Omental fat pad (tissue), 4 donors: Measurements from ENCODE around the gene MRS2. TPM values are rescaled to one million over a fixed set of nuclear protein-coding genes. Genes with fewer than 3 reads are reported as not detected.

Source experiments
- ATAC-seq: fragments of 150-250 bp; one replicate; pipeline ENCODE4 v1.9.1; 2016; ENCODE audit warnings: mild to moderate bottlenecking, moderate library complexity; ENCODE audit not compliant: low FRiP score
- DNase-seq: peaks from one replicate; pipeline ENCODE4 v3.0.0-alpha.2; 2019; ENCODE audit warnings: low spot score
- CTCF ChIP-seq, 3 donors: fragments of 450-650 bp; IDR thresholded peaks; one replicate each; pipeline ENCODE4 v1.5.1; 2016 to 2017; ENCODE audit warnings: antibody characterized with exemption in 3 of 3, mild to moderate bottlenecking in 3 of 3, moderate library complexity in 2 of 3
- total RNA-seq, 4 donors: library from RNA; depleted of rRNA; stranded (reverse); fragments of >200 nt; gene quantifications; one replicate each; pipeline ENCODE4 v1.1.0, GENCODE V29; 2016

MRS2 gene
- total RNA-seq, 4 donors from 2014 or later, result 22.8 to 27.5 (median 24.8) TPM

- TF ChIP-seq CTCF (IDR thresholded peaks at IDR 0.05), result no peak
- DNase-seq (no peak), ATAC-seq (no peak)
Observed at GRCh38 chr6:24454452-24454851, 51.7 kb downstream of the MRS2 start.

- ATAC-seq (no peak), DNase-seq (no peak)
- no peak for TF ChIP-seq CTCF (IDR thresholded peaks at IDR 0.05)
Observed at GRCh38 chr6:24455061-24455460, 52.3 kb downstream of the MRS2 start.

DNA sequence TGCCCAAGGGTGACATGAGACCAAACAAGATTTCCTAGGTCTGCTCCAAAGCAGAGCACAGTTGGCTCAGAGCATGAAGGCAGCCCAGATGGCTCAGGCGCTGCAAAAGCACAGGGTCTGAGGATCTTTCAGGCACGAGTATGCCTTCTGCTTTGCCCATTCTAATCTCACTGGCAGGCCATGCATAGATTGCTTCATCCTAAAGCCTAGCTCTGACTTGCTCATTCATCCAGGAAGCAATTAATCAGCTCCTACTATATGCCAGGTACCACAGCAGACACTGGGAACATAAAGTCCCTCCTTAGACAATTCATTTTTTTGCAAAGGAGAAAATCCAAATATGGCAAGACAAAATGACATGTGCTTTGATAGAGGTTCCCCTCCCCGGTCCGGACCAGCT, 55.4 kb downstream of the MRS2 start:
- ATAC-seq (no peak), DNase-seq (no peak)
- TF ChIP-seq CTCF (IDR thresholded peaks at IDR 0.05), result no peak

- no peak for TF ChIP-seq CTCF (IDR thresholded peaks at IDR 0.05)
- ATAC-seq, result no peak
Observed at GRCh38 chr6:24458941-24459340, 56.2 kb downstream of the MRS2 start.

GRCh38 chr6:24460966-24461365, 58.2 kb downstream of the MRS2 start:
- no peak for DNase-seq
- ATAC-seq, result peak; percentile 57
- no peak for TF ChIP-seq CTCF (IDR thresholded peaks at IDR 0.05)

More at GRCh38 chr6:24458941-24459340, 56.2 kb downstream of the MRS2 start:
- no peak for DNase-seq

- DNase-seq (no peak), ATAC-seq (no peak)
- TF ChIP-seq CTCF (IDR thresholded peaks at IDR 0.05), result no peak
Observed at GRCh38 chr6:24464253-24465038, 61.7 kb downstream of the MRS2 start.

GRCh38 chr6:24469811-24470210, 67.1 kb downstream of the MRS2 start:
- no peak for DNase-seq
- no peak for TF ChIP-seq CTCF (IDR thresholded peaks at IDR 0.05)
- no peak for ATAC-seq
